Activated naive CD4-positive, alpha-beta T cell (primary cell): ENCODE measurements around the gene DPH7.
"Not testable (repeated sequence)": the region's sequence is repeated elsewhere in the genome, so short reads cannot be mapped to it uniquely, and the experiment has no call there.

Experiments used
- DNase-seq, 4 experiments: peaks; one replicate each; lab custom pipeline; 2025; lab: John Stamatoyannopoulos, UW

The DPH7 gene

DNA sequence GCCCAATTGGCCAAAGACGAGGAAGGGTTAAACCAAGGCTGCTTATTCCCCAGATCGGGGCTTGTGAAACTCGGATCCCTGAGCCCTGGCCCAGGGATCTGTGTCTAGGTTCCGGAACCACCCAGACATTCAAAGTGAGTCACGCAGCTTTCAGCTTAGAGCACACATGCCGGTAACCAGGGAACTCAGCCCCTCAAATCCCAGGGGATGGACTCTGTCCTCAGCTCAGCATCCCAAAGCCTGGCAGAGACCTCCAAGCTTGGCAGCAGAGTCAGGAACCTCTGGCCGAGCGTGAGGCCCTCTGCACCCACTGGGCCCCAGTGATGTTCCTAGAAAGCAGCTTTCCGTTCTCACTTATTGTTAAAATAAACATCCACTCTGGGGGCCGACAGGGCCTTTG lies 33.6 kb downstream of the DPH7 start:
- no peak for DNase-seq

DNA sequence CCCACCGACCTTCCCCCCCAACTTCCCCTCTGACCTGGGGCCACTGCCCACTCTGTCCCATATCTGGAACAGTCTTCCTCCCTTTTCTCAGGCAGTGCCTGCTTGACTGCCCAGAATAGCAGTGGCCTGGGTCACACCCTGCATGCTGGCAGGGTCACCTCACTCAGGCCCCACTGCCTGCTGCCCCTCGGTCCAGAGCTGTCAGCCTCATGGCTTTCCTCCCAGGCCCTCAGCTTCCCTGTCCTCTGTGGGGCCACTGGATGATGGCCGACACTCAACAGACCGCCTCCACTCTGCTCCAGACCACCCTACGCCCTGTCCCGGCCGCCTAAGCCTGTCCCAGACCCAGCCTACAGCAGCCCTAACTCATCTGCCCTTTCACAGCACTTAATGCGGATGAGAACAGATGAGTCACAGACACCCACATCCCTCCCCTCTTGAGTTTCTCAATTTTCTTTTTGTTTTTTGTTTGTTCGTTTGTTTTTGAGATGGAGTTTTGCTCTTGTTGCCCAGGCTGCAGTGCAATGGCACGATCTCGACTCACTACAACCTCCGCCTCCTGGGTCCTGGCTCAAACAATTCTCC lies 34.5 kb downstream of the DPH7 start:
- no peak for DNase-seq

DNA sequence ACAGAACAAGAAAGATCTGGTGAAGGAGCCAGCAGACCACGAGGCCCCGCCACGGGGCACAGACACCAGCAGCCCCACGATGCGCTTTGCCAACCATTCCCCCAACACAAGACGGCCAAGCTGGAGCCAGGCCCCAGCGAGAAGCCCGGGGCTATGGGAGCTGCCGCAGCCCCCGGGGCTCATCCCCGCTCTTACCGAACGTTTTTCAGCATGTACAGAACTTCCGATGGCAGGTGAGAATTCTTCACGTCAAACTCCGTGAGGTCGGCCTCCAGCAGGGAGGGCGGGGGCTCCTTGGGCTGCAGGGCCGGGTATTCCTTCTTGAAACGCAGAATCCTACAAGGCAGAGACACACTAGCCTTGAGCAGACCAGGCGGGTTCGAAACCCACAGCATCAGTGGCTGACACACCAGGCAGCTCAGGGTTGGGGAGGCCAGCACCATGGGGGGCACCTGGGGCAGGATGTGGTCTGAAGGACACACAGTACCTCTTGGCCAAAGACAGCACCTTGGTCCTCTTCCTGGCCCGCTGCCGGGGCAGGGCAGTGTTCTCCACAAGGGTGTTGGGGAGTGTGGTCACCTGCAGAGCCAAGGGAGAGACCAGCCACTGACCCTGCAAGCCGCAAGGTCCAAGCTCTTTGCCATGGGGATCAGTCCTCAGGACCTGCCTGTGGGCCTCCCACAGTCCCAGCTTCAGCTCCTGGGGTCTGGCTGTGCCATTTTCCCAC lies 35.3 kb downstream of the DPH7 start:
- DNase-seq, result no peak

DNA sequence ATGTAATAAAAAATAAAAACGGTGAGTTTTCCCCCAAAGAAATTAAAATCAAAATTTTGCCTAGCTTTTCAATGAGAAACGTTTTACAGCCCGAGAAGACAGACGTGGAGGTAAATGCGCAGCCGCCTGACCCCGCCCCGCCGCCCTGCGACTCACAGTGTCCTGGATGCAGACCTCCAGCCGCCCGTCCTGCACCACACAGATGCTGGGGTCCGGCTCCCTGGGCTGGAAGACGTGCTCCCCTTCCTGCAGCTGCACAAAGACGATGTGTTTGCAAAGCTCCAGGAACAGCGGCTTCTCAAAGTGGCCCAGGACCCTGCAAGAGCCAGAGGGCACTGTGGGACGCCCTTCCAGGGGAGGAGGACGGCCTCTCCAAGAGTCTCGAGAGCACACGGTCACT lies 36.2 kb downstream of the DPH7 start:
- DNase-seq, result no peak

DNA sequence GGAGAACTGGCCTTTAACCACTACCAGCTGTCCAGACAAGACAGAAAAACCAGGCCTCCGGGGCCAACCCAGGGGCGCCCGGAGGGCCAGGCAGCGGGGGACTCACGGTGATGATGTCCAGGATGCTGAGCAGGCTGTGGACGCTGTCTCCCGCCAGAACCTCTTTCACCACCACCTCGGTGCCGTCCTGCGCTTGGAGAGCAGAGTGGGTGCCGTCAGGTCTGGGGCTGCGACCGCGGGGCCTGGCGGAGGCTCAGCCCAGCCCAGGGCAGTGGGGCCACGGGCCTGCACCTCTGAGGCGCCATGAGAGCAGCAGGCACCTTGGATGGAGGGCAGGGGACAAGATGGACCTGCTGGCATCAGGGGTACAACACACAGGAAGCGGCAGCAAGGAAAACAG lies 38.2 kb downstream of the DPH7 start:
- no peak for DNase-seq

DNA sequence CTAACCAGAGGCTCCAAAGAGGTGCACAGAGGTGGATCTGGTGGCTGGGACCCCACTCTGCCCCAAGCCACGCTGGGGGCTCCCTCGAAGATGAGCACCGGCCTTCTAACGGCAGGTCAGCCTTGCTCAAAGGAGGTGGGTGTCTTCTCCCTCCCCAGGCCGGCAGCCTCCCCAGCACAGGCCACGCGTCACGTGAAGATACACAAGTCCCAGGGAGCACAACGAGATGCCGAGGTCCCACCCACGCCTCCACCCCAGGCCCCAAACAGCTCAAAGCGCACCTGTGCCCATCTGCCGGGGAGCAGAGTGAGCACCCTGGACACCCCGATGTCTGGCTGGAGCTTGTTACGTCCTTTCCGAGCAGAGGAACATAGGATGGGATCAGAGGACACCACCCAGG lies 40.7 kb downstream of the DPH7 start:
- no peak for DNase-seq

DNA sequence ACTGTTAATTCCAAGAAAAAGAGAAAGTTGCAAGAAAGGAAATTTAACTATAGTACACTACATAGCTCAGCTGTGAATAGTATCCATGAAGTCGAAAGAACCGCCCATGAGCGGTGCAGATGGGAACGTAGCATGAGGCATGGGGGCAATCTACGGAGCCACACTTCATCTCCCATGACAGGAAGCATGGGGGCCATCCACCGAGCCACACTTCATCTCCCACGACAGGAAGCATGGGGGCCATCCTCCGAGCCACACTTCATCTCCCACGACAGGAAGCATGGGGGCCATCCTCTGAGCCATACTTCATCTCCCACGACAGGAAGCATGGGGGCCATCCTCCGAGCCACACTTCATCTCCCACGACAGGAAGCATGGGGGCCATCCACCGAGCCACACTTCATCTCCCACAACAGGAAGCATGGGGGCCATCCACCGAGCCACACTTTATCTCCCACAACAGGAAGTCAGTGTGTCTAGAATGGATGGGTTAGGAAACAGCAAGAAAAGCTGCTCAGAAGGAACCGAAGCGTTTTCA lies 42.1 kb downstream of the DPH7 start:
- not testable (repeated sequence) for DNase-seq

DNA sequence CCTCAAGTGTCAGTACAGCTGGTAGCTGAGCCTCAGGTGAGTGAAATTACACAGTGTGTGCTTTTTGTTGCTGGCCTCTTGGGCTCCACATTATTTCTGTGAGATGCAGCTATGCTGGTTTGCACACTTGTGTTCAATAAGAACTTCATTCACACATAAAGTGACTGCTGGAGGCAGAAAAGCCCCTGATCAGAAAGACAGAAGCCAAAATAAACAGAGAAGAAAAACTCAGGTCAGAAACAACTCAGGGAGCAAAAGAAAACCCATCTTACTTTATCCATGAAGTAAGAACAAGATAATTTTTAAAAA lies 43.7 kb downstream of the DPH7 start:
- no peak for DNase-seq

DNA sequence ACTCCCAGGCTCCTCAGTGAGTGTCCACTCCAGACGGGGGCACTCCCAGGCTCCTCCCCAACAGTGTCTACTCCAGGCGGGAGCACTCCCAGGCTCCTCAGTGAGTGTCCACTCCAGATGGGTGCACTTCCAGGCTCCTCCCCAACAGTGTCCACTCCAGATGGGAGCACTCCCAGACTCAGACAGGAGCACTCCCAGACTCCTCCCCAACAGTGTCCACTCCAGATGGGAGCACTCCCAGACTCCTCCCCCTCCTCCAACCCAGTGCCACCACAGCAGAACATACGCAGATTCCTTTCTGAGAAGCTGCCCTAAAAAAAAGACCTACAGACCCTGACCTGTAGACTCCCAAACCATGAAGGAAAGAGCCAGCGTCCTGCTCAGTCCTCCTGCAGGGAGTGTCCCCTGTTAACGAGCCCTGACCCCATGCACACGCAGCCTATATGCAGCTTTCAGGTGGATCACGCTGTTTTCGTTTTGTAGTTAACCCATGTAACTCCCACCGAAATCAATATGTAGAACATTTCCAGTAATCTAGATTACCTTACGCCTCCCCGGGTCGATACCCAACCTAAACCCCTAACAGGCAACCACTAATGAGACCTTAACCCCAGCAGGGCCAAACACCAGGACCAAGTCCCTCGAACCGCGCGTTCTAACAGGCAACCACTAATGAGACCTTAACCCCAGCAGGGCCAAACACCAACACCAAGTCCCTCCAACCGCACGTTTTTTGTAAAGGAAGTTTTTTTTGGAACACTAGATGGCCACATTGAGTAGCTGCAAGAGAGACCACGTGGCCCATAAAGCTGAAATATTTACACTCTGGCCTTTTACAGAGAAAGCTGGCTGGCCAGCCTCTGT lies 44.2 kb downstream of the DPH7 start:
- DNase-seq, result no peak

DNA sequence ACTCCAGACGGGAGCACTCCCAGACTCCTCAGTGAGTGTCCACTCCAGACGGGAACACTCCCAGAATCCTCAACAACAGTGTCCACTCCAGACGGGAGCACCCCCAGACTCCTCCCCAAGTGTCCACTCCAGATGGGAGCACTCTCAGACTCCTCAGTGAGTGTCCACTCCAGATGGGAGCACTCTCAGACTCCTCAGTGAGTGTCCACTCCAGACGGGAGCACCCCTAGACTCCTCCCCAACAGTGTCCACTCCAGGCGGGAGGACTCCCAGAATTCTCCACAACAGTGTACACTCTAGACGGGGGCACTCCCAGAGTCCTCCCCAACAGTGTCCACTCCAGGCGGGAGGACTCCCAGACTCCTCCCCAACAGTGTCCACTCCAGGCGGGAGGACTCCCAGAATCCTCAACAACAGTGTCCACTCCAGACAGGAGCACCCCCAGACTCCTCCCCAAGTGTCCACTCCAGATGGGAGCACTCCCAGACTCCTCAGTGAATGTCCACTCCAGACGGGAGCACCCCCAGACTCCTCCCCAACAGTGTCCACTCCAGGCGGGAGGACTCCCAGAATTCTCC lies 45.7 kb downstream of the DPH7 start:
- not testable (repeated sequence) for DNase-seq

DNA sequence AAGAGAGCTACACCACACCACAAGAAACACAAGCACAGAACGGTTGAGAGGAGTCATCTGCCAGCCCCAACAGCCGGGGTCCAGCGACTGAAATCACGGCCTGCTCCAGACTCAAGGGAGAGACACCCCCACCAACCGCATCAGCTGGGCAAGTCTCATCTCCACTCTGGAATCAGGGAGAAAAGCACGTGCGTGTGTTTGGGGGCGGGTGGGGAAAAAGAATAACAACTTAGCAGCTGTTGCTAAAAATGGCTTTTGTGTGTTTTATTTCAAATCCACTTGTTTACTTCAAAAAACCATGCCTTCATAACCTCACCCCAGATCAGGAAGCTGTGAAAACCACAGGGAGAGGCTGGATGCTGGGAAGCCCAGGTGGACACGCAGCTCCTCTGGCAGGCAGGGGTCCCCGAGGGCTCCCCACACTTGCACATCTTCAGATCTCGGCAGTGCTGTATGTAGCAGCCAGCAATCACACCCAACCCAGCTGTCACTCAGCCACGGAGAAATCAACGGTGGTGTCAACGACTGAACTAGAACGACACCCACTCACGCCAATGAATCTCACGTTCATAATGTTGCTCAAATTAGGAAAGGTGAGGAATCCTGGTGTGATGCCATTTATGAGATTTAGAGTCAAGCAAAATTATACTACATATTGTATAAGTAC lies 47.5 kb downstream of the DPH7 start:
- DNase-seq, result no peak

DNA sequence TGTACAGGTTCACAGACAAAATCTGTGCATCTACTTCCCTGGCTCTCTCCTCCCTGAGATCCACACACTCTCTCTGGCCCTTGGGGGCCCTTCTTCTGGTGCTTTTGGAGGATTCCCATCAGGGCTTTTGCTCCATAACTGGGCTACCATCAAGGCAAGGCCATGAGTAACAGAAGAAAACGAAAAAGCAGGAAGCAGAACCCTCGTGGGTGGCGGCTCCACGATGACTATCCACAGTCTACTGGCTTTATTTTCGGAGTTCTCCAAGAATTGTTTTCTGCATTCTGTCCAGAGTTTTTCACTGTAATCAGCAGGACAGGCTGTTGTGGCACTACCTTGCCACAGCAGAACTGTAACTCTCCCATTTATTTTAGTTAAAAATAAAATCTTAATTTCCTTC lies 48.4 kb downstream of the DPH7 start:
- no peak for DNase-seq

DNA sequence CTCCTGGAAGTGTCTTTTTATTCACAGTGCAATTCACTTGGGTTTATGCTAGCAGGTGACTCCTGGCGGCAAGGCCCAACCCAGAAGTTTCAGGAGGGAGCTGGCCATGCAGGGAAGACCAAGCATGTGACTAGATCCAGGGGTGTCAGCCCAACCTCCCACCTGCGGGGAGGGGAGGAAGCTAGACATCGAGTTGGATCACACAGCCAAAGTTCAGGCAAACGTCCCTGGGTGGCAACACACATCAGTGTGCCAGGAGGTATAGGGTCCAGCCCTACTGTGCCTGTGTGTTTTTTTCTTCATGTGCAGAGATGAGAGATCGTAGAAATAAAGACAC lies 53.8 kb downstream of the DPH7 start:
- no peak for DNase-seq

DNA sequence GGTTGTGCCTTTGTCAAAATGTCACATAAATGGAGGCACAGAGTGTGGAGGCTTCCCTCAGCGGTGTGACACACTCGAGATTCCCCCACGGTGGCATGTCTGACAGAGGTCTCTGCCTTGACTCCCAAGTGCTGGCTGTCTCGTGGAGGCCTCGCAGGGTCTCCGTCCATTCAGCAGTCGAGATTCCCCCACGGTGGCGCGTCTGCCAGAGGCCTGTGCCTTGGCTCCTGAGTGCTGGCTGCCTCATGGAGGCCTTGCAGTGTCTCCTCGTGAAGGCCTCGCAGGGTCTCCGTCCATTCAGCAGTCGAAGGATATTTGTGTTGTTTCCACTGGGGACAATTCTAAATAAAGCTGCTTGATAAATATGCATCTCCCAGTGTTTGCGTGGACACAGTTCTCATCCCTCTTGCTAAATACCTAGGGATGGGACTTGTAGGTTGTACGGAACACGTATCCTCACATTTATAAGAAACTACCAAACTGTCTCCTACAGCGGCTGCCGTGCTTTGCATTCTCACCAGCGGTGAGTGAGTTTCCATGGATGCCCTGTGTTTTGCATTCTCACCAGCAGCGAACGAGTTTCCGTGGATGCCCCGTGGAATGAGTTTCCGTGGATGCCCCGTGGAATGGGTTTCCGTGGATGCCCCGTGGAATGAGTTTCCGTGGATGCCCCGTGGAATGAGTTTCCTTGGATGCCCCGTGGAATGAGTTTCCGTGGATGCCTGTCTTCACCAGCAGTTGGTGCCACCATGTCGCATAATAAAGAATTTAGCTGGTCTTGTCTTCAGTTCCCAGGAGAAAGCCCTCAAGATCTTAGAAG lies 54.4 kb downstream of the DPH7 start:
- DNase-seq, result no peak

DNA sequence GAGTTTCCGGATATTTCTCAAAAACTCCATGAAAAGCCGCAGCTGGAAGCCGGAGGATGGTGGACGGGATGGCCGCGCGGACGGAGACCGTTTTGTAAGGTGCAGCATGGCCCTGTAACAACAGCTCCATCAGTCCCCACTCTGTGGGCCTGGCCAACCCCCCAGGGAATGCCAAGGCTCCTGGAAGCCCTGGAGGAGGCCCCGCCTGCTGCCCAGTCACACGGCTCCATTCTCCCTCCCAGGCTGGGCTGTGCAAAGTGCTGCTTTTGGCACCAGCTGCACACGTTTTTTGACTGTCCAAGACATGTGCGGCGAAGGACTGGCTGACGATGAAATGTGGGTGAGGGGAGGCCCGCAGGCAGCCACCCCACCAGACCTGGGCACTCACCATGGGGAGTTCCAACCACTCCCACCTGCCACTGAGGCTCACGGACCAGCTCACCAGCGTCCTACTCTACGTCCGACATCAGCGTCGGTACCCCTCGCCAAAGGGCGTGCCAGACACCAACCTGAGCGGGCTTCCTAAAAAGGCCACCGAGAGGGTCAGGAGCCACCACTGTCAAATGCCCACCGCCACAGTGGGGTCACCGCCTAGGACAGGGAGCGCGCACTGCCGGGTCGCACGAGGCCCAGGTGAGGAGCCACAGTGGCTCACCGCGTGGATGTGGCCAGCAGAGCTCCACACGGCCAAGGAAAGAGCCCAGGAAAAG lies 55.8 kb downstream of the DPH7 start:
- DNase-seq, result no peak

DNA sequence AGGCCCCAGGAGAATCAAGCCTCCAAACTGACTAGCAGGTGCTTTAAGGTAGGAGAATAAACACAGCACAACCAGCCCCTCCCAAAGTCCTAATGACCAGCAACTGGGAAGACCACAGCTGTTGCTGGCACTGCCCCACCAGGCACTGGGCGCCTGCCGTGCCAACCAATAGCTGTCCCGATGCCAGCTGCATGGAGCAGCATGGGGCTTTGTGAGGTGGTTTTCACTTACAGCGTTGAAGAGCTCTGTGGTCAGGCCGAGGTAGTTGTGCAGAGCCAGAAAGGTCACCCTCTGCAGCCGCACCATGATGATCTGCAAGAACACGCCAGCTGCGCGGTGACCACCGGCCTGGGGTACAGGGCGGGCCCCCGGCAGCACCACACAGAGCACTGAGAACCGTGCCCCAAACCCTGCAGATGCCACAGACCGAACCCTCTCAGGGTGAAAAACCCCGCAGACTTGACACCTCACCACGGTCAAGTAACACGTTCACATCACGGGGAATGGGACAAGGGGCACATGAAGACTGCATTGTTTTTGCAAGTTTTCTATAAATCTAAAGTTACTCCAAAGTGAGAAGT lies 57.2 kb downstream of the DPH7 start:
- no peak for DNase-seq

DNA sequence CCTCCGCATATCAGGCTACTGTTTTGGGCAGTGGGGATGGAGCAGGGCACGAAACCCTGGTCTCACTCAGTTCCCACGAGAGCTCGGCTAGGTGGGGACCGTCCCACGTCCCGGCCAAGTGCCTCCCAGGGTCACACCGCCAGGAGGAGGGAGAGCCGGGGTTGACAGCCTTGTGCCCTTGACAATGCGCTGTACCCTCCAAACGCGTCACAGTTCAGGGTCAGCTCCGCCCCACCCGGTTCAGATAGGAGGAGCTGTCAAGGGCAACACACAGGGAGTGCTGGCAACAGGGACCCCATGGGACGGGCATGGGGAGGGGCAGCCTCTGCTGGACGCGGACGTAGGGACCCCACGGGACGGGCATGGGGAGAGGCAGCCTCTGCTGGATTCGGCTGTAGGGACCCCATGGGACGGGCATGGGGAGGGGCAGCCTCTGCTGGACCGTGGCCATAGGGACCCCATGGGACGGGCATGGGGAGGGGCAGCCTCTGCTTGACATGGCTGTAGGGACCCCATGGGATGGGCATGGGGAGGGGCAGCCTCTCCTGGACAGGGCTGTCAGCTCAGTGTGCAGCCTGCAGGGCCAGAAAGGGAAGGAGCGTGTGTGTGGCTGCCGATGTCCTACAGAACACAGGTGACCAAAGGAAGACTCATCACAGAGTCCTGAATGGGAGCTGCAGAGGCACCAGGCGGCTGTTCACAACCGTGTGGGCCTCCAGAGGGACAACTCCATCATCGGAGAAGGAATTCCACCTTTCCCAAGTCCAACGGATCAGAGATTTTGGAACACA lies 57.9 kb downstream of the DPH7 start:
- no peak for DNase-seq

DNA sequence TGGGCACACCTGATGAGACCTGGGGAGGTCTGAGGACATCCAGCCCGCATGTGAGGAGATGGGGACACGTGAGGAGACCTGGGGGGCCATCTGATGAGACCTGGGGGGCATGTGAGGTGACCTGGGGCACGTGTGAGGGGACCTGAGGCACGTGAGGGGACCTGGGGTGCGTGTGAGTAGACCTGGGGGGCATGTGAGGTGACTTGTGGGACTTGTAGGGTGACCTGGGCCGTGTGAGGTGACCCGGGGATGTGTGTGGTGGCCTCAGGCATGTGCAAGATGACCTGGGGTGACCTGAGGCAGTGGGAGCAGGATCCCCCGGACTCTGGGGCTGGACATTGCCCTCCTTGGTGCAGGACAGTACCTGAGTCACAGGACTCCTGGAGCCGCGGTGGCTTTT lies 59.2 kb downstream of the DPH7 start:
- DNase-seq, result no peak

DNA sequence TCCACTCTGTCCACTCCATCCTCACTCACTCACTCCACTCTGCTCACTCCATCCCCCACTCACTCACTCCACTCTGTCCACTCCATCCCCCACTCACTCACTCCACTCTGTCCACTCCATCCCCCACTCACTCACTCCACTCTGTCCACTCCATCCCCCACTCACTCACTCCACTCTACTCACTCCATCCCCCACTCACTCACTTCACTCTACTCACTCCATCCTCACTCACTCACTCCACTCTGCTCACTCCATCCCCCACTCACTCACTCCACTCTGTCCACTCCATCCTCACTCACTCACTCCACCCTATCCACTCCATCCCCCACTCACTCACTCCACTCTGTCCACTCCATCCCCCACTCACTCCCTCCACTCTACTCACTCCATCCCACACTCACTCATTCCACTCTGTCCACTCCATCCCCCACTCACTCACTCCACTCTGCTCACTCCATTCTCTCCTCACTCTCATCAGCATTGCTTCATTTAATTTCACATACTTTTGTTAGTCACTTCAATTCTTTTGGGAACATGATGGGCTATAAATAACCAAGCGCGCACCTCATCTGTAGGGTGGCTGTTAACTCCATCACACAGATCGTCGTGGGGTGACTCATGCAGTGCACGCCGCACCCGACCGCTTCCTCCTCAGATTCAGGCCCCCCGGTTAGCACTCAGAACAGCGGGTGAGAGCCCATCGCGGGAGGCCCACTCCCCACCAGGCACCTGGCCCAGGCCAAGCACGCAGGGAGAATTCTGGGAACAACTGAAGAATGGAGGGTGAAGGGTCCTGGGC lies 59.9 kb downstream of the DPH7 start:
- not testable (repeated sequence) for DNase-seq
